GM18861 (cell line): ENCODE data around the gene KCTD11.
A peak's percentile ranks its signal among the peaks of the same experiment; 100 is the strongest.

Source experiments
- ATAC-seq: cut with Tn5 transposase; IDR thresholded peaks from one replicate; pipeline ENCODE4 v1.9.1; 2021; ENCODE audit not compliant: unreplicated experiment

KCTD11 gene

GRCh38 chr17:7351665-7352502 lies at the start of gene KCTD11:
TSS of gene KCTD11 (plus strand) at chr17:7352162.
- peak; percentile 58 for ATAC-seq

- ATAC-seq = no peak
These were observed 47.8 kb upstream of the KCTD11 start for GRCh38 chr17:7304179-7304578.

DNA sequence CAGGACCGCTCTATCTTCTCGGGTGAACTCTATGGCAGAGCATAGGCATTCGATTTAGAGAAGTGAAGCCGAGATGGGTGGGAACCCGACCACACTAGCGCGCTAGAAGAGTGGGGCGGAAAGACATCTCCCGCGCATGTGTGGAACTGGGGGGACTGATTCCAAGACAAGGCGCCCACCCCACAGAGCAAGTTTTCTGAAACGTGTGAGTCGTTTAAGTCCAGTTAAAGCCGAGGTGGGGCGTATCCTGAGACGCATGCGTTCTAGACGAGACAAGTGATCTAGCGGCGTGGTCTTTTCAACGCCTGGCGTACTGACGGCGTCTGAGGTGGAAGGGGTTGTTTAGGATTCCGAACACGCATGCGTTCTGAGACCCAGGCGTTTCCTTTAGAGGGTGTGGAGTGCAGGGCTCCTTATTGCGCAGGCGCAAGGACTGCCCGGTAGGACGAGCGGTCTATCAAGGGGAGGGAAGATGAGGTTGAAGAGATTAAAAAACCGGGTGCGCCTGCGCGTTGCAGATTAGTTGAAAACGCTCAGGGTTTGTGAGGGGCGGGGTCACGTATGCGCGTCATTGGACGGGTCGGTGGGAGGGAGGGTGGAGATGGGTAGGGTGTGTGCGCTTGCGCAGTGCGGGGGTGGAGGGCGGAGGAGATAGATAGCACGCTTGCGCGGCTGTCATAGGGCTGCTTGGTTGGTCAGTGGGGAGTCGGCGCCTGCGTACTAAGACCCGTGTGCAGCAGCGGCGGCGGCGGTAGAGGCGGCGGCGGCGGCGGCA lies 44.9 kb upstream of the KCTD11 start, which contains the start of gene EIF5A:
TSS of gene EIF5A (plus strand) at position 718 of the 775 bp plus-strand sequence. CDS start 2,008 bp downstream, outside the sequence.
- peak; percentile 57 for ATAC-seq

DNA sequence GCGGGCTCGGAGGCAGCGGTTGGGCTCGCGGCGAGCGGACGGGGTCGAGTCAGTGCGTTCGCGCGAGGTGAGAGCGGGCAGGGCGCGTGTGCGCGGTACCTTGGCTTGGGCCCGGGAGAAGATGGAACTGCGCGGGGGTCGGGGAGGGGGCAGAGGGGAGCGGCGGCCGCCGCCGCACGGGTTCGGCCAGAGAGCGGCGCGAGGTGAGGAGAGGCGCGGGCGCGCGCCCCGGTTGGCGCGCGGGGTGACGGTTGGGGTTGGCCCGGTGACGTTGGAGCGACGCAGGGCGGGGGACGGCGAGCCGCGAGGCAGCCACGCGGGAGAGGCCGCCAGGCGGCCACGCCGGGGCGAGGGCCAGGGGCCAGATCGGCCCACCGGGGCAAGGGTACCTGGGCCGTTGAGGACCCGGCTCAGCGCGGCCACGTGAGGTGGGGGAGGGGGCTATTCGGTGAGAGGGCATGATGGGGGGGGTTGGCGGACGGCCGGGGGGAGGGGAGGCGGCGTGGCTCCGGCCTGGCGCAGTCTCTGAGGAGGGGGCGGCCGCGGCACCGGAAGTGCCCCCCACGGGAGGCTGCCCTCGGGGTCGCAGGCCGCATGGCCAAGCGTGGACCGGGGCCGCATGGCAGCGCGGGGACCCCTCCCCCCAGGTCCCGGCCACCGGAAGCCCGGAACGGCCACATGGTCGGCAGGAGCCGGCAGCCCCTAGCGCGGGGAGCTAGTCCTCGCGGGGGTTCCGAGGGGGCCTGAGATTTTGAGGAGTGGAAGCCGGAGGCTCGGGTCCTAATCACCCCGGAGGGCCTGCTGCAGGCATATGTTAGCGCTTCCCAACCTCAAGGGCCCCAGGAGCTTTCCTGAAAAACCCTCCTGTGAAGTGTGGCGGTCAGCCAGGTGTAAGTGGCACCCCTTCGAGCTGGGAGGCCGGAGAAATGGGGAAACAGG lies 44.0 kb upstream of the KCTD11 start:
- ATAC-seq = no peak

GRCh38 chr17:7308625-7309433 lies 43.1 kb upstream of the KCTD11 start:
- ATAC-seq = no peak

DNA sequence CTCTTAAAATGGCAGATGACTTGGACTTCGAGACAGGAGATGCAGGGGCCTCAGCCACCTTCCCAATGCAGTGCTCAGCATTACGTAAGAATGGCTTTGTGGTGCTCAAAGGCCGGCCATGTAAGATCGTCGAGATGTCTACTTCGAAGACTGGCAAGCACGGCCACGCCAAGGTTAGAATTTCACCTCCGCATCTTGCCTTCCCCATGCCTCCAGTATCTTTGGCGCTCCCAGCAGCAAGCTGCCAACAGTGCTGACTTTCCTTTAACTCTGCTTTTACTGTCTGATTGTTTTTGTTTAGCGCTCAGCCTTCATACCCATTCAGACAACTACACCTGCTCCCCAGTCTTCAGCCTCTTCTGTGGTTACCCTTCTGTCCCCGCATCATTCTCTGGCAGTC lies 42.3 kb upstream of the KCTD11 start:
- ATAC-seq = no peak

DNA sequence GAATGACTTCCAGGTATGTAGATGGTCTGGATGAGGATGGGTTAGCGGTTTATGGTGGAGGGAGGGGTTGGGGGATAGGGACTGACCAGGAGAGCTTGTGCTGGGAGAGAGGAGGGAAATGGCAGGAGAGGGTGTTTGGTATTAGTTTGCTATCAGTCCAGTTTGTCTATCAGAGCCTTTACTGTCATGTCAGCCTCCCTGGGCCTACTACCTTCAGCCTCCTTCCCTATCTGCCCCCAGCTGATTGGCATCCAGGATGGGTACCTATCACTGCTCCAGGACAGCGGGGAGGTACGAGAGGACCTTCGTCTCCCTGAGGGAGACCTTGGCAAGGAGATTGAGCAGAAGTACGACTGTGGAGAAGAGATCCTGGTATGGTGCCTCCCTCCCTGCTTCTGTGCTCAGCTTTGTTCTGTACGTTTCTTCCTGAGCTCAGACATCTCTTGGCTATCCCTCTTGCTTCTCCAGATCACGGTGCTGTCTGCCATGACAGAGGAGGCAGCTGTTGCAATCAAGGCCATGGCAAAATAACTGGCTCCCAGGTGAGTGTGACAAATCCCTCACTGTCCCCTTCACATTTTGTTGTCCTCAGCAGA lies 40.8 kb upstream of the KCTD11 start:
- no peak for ATAC-seq

GRCh38 chr17:7312432-7313087 lies 39.4 kb upstream of the KCTD11 start:
- no peak for ATAC-seq

- no peak for ATAC-seq
These were observed 38.7 kb upstream of the KCTD11 start for GRCh38 chr17:7313088-7313889.

- no peak for ATAC-seq
These were observed 37.9 kb upstream of the KCTD11 start for GRCh38 chr17:7313890-7314718.

DNA sequence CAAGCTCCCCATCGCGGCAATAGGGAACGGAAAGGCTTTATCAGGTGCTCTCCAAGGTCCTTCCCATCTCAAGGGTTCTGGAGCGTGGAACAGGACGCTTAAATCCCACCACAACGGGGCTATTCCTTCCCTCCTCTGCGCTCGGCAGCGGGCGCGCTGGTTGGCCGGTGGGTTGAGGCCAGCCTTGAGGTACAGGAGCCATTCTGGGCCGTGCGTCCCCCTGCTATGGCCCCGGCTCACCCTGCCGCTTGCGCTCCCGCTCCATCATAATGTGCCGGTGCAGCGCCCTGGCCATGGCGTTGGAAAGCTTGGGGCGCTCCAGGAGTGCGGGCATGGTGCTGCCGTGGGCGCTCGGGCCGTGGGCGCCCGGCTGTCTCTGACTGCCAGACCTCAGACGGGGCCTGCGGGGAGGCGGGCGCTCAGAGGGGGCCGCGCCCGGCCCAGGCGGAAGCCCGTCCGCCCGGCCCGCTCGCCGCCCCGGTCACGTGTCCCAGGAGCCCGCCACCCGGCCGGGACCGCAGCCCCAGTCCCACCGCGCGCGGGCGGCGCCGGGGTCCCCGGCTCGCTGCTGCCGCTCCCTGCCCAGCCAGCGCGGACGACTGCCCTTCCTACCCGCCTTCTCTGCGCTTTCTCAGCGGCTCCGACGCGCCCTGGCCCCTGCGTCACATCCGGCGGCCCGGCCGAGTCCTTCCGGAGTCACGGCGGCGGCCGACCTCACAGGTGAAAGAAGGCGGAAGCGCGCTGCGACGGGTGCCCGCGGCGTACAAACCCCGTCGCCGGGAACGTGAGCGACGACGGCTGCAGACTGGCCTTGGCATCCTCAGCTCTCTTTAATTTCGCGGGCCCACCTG lies 37.0 kb upstream of the KCTD11 start, which contains the start of gene GPS2:
TSS of gene GPS2 (minus strand) at position 642 of the 851 bp plus-strand sequence. CDS start at position 334, 308 bp downstream.
- ATAC-seq = peak; percentile 64

GRCh38 chr17:7315570-7316235 lies 36.3 kb upstream of the KCTD11 start:
- ATAC-seq = no peak

DNA sequence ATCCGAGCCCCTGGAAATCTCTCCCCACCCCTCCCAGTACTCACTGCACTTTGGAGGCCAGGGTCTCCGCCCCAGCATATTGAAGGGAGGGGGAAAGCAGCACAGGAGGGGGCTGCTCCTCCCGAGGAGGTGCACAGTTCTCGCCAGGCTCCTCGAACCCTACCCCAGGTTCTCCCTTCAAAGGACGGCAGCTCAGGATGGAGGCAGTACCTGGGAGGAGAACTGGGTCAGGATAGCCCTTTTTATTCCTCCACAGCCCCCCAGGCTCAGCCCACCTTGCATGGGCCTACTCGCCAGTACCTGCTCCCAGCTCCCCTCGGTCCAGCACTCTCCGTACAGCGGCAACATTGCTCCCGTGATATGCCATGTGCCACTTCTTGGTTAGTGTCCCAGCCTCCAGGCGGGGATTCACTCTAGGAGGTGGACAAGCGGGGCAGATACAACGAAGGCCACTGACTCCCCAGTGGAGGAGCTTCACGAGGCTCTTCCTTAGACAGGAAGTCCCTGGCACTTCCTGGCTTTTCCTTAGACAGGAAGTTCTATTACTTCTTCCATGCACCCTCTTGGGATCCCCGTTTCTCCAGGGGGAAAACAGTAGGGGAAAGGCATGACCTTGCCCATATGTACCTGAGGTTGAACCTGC lies 34.7 kb upstream of the KCTD11 start:
- no peak for ATAC-seq

GRCh38 chr17:7318121-7318860 lies 33.7 kb upstream of the KCTD11 start:
- ATAC-seq = no peak

- ATAC-seq = no peak
These were observed 30.5 kb upstream of the KCTD11 start for GRCh38 chr17:7321466-7321865.
